ENCODE data around the gene HES5.

- TF ChIP-seq POLR2AphosphoS5 (IDR thresholded peaks at IDR 0.05) (no peak), POLR2A (IDR thresholded peaks at IDR 0.05) (no peak)
Measured at GRCh38 chr1:2495546-2495945, 34.5 kb downstream of the HES5 start.

All from gastroesophageal sphincter (tissue), 2 donors.